Osteoblast (primary cell): ENCODE data around the gene MNX1. TPM values are rescaled to one million over a fixed set of nuclear protein-coding genes. Genes with fewer than 3 reads are reported as not detected.

Experiments
- DNase-seq: peaks from one replicate; pipeline ENCODE4 v3.0.0; 2011; ENCODE audit warnings: low spot score, mixed read lengths; ENCODE audit not compliant: insufficient read length; ENCODE audit errors: missing footprints
- H2AFZ ChIP-seq: 2 replicates; pipeline ENCODE4 v1.6.0; 2011; ENCODE audit warnings: mild to moderate bottlenecking, low read length
- H3K27ac ChIP-seq: 2 replicates; pipeline ENCODE4 v1.5.1; 2011; ENCODE audit warnings: mild to moderate bottlenecking, low read depth, low read length, moderate library complexity
- H3K27me3 ChIP-seq: 2 replicates; pipeline ENCODE4 v1.6.0; 2012; ENCODE audit warnings: mild to moderate bottlenecking, control low read depth, inconsistent platforms, low read length, moderate library complexity; ENCODE audit not compliant: insufficient read depth
- H3K36me3 ChIP-seq: 2 replicates; pipeline ENCODE4 v1.5.1; 2011; ENCODE audit warnings: mild to moderate bottlenecking, low read length, control low read depth, moderate library complexity; ENCODE audit not compliant: insufficient read depth
- H3K4me1 ChIP-seq: 2 replicates; pipeline ENCODE4 v1.5.1; 2011; ENCODE audit warnings: mild to moderate bottlenecking, low read length, control low read depth, moderate library complexity; ENCODE audit not compliant: insufficient read depth
- H3K4me2 ChIP-seq: 2 replicates; pipeline ENCODE4 v1.6.0; 2011; ENCODE audit warnings: mild to moderate bottlenecking, low read length; ENCODE audit not compliant: insufficient read depth
- H3K4me3 ChIP-seq: fragments of 200-600 bp; sonication (generic); 3 replicates; pipeline ENCODE4 v1.5.1; 2012; ENCODE audit warnings: mild to moderate bottlenecking, low read length, inconsistent platforms; ENCODE audit not compliant: insufficient read depth
- H3K79me2 ChIP-seq: 2 replicates; pipeline ENCODE4 v1.6.0; 2012; ENCODE audit warnings: mild to moderate bottlenecking, low read length, control low read depth, inconsistent platforms; ENCODE audit not compliant: insufficient read depth
- H3K9me3 ChIP-seq: 2 replicates; pipeline ENCODE4 v1.5.1; 2011; ENCODE audit warnings: low read depth, low read length, control low read depth
- H4K20me1 ChIP-seq: 2 replicates; pipeline ENCODE4 v1.6.0; 2012; ENCODE audit warnings: mild to moderate bottlenecking, low read length, control low read depth; ENCODE audit not compliant: insufficient read depth
- total RNA-seq: library from RNA; depleted of rRNA; stranded (reverse); fragments of >200 nt; gene quantifications from 2 replicates; pipeline ENCODE4 v1.2.3, GENCODE V29; 2012
- TF ChIP-seq, protein P1 (sequence below): IDR thresholded peaks from 2 replicates; pipeline ENCODE4 v1.5.1; 2011; ENCODE audit warnings: mild to moderate bottlenecking, low read depth, low read length, moderate library complexity; ENCODE audit errors: extremely low read depth

MNX1 gene
- total RNA-seq, 1 donor = not detected

DNA sequence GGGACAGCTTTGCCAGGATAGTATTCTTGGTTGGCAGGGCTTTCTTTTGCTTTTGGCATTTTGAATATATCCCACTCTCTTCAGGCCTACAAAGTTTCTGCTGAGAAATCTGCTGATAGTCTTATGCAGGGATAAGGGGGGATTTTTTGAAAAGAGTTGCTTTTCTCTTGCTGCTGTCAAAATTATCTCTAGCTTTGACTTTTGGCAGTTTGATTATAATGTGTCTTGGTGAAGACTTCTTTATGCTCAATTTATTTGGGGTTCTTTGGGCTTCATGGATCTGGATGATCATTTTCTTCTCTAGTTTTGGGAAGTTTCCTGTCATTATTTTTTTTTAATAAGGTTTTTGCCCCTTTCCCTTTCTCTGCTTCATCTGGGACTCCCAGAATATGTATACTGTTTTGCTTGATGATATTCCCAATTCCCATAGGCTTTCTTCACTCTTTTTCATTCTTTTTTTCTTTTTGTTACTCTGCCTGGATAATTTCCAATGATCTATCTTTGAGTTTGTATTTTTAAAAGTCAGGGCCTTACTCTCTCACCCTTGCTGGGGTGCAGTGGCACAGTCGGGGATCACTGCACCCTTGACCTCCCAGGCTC is 31.4 kb downstream of the MNX1 start:
- Histone ChIP-seq H3K4me2 (no peak overlapping the region), H3K4me3 (no peak overlapping the region), H3K4me1 (no peaks in the 10 kb centered on the region), H3K27me3 (no peaks in the 10 kb centered on the region), H3K9me3 (no peaks in the 10 kb centered on the region), H3K36me3 (no peaks in the 10 kb centered on the region), H3K27ac (no peak overlapping the region), H2AFZ (no peak overlapping the region), H3K79me2 (no peaks in the 10 kb centered on the region), H4K20me1 (no peaks in the 10 kb centered on the region)
- no peak for DNase-seq
- TF ChIP-seq, protein P1, sequence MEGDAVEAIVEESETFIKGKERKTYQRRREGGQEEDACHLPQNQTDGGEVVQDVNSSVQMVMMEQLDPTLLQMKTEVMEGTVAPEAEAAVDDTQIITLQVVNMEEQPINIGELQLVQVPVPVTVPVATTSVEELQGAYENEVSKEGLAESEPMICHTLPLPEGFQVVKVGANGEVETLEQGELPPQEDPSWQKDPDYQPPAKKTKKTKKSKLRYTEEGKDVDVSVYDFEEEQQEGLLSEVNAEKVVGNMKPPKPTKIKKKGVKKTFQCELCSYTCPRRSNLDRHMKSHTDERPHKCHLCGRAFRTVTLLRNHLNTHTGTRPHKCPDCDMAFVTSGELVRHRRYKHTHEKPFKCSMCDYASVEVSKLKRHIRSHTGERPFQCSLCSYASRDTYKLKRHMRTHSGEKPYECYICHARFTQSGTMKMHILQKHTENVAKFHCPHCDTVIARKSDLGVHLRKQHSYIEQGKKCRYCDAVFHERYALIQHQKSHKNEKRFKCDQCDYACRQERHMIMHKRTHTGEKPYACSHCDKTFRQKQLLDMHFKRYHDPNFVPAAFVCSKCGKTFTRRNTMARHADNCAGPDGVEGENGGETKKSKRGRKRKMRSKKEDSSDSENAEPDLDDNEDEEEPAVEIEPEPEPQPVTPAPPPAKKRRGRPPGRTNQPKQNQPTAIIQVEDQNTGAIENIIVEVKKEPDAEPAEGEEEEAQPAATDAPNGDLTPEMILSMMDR = no peak

DNA sequence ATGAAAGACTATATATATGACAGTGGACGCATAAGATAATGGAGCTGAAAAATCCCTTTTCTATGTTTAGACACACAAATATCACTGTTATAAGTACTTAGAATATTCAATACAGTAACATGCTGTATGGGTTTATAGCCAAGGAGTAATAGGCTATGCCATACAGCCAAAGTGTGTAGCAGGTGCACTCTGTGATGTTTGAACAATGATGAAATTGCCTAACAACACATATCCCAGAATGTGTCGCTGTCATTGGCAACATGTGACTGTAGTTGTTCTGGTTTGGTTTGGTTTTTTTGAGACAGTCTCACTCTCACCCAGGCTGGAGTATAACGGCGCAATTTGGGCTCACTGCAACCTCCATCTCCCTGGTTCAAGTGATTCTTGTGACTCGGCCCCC is 34.8 kb downstream of the MNX1 start:
- Histone ChIP-seq H4K20me1 (peaks cover under 1% of the 10 kb centered on the region), H3K27ac (no peak overlapping the region), H3K4me3 (no peak overlapping the region), H3K4me2 (no peak overlapping the region), H3K4me1 (no peaks in the 10 kb centered on the region), H2AFZ (no peak overlapping the region), H3K36me3 (peaks cover 17% of the 10 kb centered on the region), H3K27me3 (no peaks in the 10 kb centered on the region), H3K9me3 (no peaks in the 10 kb centered on the region), H3K79me2 (no peaks in the 10 kb centered on the region)
- DNase-seq = no peak
- TF ChIP-seq, protein P1 = no peak

DNA sequence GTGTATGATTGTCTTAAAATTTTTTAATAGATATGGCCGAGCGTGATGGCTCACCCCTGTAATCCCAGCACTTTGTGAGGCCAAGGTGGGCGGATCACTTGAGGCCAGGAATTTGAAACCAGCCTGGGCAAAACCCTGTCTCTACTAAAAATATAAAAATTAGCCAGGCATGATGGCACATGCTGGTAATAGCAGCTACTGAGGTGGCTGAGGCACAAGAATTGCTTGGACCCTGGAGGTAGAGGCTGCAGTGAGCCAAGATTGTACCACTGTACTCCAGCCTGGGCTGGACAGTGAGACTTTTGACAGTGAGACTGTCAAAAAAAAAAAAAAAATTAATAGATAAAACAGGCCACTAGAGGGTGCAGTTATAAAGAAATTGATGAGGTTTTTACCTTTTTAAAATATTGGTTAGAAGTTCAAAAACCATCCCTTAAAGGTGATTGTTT is 40.5 kb downstream of the MNX1 start:
- Histone ChIP-seq H4K20me1 (peaks cover 2% of the 10 kb centered on the region), H3K4me3 (no peak overlapping the region), H3K36me3 (peaks cover 45% of the 10 kb centered on the region), H2AFZ (no peak overlapping the region), H3K4me2 (no peak overlapping the region), H3K79me2 (no peaks in the 10 kb centered on the region), H3K4me1 (peaks cover 3% of the 10 kb centered on the region), H3K27me3 (no peaks in the 10 kb centered on the region), H3K9me3 (no peaks in the 10 kb centered on the region), H3K27ac (no peak overlapping the region)
- TF ChIP-seq, protein P1 = peak; percentile 43
- no peak for DNase-seq

DNA sequence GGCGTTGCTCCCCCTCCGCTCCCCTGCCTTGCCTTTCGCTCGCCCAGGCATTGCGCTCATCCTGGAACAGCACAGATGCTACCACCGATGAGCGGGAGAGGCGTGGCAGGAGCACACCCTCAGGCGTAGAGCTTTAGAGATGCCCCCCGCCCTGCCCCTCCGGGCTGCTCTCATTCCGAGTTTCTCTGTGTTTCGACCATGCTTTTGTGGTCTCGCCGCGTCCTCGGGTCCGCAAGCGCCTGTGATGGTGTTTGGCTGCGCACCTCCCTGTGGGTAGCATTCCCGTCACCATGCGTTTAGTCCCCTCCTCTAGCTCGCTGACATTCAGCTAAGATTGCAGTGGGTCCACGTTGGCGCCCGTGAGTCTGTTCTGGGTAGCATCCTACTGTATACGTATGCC is 42.3 kb downstream of the MNX1 start:
- Histone ChIP-seq H3K27ac (no peak overlapping the region), H2AFZ (no peak overlapping the region), H3K27me3 (no peaks in the 10 kb centered on the region), H3K9me3 (no peaks in the 10 kb centered on the region), H3K4me1 (peaks cover 3% of the 10 kb centered on the region), H3K79me2 (no peaks in the 10 kb centered on the region), H3K4me2 (no peak overlapping the region), H4K20me1 (peaks cover 2% of the 10 kb centered on the region), H3K4me3 (no peak overlapping the region), H3K36me3 (peaks cover 62% of the 10 kb centered on the region)
- DNase-seq = no peak
- TF ChIP-seq, protein P1 = no peak
